Kidney (tissue), 14 donors: ENCODE data around the gene FHOD3. TPM values are rescaled to one million over a fixed set of nuclear protein-coding genes. Genes with fewer than 3 reads are reported as not detected.

Experiments used
- DNase-seq, 5 donors: peaks; one replicate each; pipeline ENCODE4 v3.0.0-alpha.2; 2013 to 2020
- FAIRE-seq: peaks from 2 replicates; lab custom pipeline; 2012; peaks lifted over from hg19 to GRCh38; lab: Jason Lieb, UNC
- H3K27ac ChIP-seq, 2 donors: one replicate each; pipeline ENCODE4 v1.7.0; 2013; ENCODE audit warnings: low read depth in 2 of 2, low read length in 2 of 2, inconsistent platforms in 1 of 2
- H3K27me3 ChIP-seq: one replicate; pipeline ENCODE4 v1.7.1; 2013; ENCODE audit warnings: low read length, inconsistent platforms; ENCODE audit not compliant: control insufficient read depth, insufficient read depth
- H3K36me3 ChIP-seq, 3 donors: one replicate each; pipeline versions ENCODE4 v1.7.0 to v1.7.1; 2013; ENCODE audit warnings: low read length in 3 of 3, control low read depth in 1 of 3, inconsistent platforms in 1 of 3; ENCODE audit not compliant: insufficient read depth in 3 of 3, control insufficient read depth in 2 of 3
- H3K4me1 ChIP-seq, 3 donors: one replicate each; pipeline versions ENCODE4 v1.7.0 to v1.7.1; 2013; ENCODE audit warnings: low read length in 3 of 3, inconsistent platforms in 1 of 3, low read depth in 1 of 3; ENCODE audit not compliant: control insufficient read depth in 2 of 3, insufficient read depth in 2 of 3
- H3K4me3 ChIP-seq, 3 donors: one replicate each; pipeline versions ENCODE4 v1.7.0 to v1.8.1; 2013; ENCODE audit warnings: low read length in 3 of 3, control low read depth in 1 of 3, inconsistent platforms in 1 of 3
- H3K9ac ChIP-seq, 3 donors: one replicate each; pipeline versions ENCODE4 v1.7.0 to v1.7.1; 2013; ENCODE audit warnings: low read length in 3 of 3, control low read depth in 1 of 3, inconsistent platforms in 1 of 3
- H3K9me3 ChIP-seq, 3 donors: one replicate each; pipeline versions ENCODE4 v1.7.0 to v1.7.1; 2013; ENCODE audit warnings: low read length in 3 of 3, control low read depth in 1 of 3, inconsistent platforms in 1 of 3; ENCODE audit not compliant: control insufficient read depth in 2 of 3, insufficient read depth in 1 of 3
- intact Hi-C: fragments of 100-400 bp; cut with DNase I; formaldehyde crosslinking; loops from one replicate; pipeline ENCODE4 v1.11.1; 2022
- polyA plus RNA-seq: library from polyadenylated mRNA; stranded (reverse); fragments of 350-450 nt; fragmentation: Illumina TruSeq; extraction: RNeasy Lipid Tissue Mini Kit (QIAGEN cat#74804); gene quantifications from one replicate; pipeline ENCODE4 v1.2.3, GENCODE V29; 2014; ENCODE audit warnings: low read depth, low replicate concordance; ENCODE audit not compliant: insufficient read depth
- total RNA-seq: library from RNA; stranded (reverse); fragmentation: NEBNext Ultra II Directional; extraction: Animal tissue kit (Norgen Biotek cat#: 25700); gene quantifications from one replicate; pipeline ENCODE4 v1.2.1, GENCODE V29; 2021
- TF ChIP-seq, protein P1 (sequence below): IDR thresholded peaks from 3 replicates; pipeline ENCODE4 v1.5.1; 2012; ENCODE audit warnings: mild to moderate bottlenecking, moderate library complexity, borderline replicate concordance; ENCODE audit not compliant: insufficient read depth; ENCODE audit errors: extremely low read depth
- donor health status: control.
- donor health status: control.
- donor health status: control.
- donor health status: control.
- donor health status: control.
- donor health status: DM: yes; HTN: yes; CAD: no.
- donor health status: Normal renal cell carcinoma (clear cell type).

Gene FHOD3
- total and polyA plus RNA-seq, 2 donors from 2014 or later = 21.5 to 28.0 TPM

DNA sequence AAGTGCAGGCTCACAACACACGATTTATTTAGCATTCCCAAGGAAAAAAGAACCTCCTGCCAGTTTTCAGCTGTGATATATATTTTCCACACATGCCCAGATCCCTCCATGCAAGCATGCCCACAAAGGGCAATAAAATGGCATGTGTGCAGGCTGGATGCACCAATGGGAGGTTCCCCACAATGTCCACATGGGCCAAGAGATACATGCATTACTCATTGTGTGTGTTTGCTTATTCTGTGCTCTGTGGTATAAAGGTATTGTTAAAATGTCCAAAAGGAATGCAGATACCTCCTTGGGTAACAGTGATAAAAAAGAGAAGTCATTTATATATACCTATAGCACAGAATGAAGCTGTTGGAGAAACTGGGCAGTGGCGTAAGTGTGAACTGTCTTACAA lies 207.4 kb downstream of the FHOD3 start:
- DNase-seq = no peak
- no peak for FAIRE-seq
- intact Hi-C loops = no loop called here
- Histone ChIP-seq H3K27me3 (no peaks in the 10 kb centered on the region), H3K27ac (no peak overlapping the region), H3K36me3 (peaks cover 0 to 7% (median 0%) of the 10 kb centered on the region in 3 donors), H3K9ac (no peak overlapping the region), H3K4me3 (no peak overlapping the region), H3K4me1 (peaks cover 0 to 4% (median 2%) of the 10 kb centered on the region in 3 donors), H3K9me3 (no peaks in the 10 kb centered on the region)
- TF ChIP-seq, protein P1, sequence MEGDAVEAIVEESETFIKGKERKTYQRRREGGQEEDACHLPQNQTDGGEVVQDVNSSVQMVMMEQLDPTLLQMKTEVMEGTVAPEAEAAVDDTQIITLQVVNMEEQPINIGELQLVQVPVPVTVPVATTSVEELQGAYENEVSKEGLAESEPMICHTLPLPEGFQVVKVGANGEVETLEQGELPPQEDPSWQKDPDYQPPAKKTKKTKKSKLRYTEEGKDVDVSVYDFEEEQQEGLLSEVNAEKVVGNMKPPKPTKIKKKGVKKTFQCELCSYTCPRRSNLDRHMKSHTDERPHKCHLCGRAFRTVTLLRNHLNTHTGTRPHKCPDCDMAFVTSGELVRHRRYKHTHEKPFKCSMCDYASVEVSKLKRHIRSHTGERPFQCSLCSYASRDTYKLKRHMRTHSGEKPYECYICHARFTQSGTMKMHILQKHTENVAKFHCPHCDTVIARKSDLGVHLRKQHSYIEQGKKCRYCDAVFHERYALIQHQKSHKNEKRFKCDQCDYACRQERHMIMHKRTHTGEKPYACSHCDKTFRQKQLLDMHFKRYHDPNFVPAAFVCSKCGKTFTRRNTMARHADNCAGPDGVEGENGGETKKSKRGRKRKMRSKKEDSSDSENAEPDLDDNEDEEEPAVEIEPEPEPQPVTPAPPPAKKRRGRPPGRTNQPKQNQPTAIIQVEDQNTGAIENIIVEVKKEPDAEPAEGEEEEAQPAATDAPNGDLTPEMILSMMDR = no peak

DNA sequence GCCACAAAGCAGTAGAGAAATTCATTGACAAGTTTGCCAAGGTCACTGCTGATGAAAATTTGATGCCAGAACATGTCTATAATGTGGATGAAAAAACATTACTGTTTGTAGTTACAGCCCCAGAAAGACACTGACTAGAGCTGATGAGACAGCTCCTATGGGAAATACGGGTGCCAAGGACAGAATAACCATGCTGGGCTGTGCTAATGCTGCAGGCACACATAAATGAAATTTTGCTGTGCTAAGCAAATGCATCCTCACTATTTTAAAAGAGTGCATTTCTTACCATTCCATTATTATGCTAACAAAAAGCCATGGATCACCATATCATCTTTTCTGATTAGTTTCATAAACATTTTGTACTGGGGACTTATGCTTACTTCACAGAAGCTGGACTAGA lies 208.2 kb downstream of the FHOD3 start:
- TF ChIP-seq, protein P1 = no peak
- intact Hi-C loops = no loop called here
- DNase-seq (no peak), FAIRE-seq (no peak)
- H3K36me3 ChIP-seq = peaks cover 0 to 7% (median 0%) of the 10 kb centered on the region in 3 donors
- H3K27me3 ChIP-seq = no peaks in the 10 kb centered on the region
- peaks cover 0 to 4% (median 2%) of the 10 kb centered on the region in 3 donors for H3K4me1 ChIP-seq
- H3K9me3 ChIP-seq = no peaks in the 10 kb centered on the region
- no peak overlapping the region for H3K27ac ChIP-seq
- H3K9ac ChIP-seq = no peak overlapping the region
- no peak overlapping the region for H3K4me3 ChIP-seq

DNA sequence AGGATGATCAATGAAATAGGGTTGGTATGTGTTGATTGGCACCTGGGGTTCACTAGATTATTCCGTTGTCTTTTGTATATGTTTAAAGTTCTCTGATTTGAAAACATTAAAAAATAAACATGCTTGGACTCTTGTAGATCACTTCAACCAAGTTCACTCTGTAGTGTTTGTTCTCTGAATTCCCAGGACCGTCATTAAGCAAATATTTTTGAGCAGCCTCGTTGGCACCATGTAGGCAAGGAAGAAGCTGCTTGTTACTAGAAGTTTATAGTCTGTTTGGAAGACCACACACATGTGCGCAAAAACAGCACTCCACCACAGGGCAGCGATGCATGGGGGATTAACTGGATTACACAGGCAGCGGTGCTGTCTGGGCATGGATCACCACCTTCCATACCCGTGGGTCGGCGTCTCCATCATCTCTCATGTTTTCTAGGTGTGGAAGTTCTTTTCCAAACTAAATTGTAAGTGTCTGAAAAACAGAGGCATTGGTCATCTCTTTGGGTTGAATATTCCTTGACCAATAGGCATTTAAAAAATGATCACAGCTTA lies 212.2 kb downstream of the FHOD3 start:
- Histone ChIP-seq H3K27ac (no peak overlapping the region), H3K9me3 (no peaks in the 10 kb centered on the region), H3K4me1 (peaks cover 0 to 7% (median 7%) of the 10 kb centered on the region in 3 donors), H3K4me3 (no peak overlapping the region), H3K36me3 (peaks cover 0 to 2% (median 0%) of the 10 kb centered on the region in 3 donors), H3K27me3 (no peaks in the 10 kb centered on the region), H3K9ac (no peak overlapping the region)
- FAIRE-seq (no peak), DNase-seq (no peak)
- intact Hi-C loops = no loop called here
- TF ChIP-seq, protein P1 = no peak
